ENCODE measurements around the gene RBM48. TPM values are rescaled to one million over a fixed set of nuclear protein-coding genes. Genes with fewer than 3 reads are reported as not detected.
"Not testable (repeated sequence)": the region's sequence is repeated elsewhere in the genome, so short reads cannot be mapped to it uniquely, and the experiment has no call there.

Gene RBM48
- total and polyA plus RNA-seq, 2 donors (not counting 1 experiment from before 2014, with no cell fraction given): 11.0 to 32.9 TPM

DNA sequence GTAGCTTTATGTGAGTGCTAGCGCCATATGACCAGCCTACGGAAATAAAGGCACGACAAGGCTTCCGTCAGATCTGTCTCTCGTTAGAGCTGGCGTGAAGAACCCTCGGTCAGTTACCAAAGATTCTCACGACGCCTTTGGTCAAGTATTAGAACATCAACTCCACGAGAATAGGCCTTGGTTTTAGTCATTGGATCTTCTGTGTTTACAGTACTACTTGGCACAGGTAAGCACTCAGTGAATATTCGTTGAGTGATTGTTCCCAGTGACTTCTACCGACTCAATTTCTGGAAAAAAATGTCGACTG is 316 bp downstream of the RBM48 start:
- POLR2A ChIA-PET: interaction anchor here (0.6 to 2.2 kb wide), 9 partner anchors 46 to 1805 kb away, joined by 3 to 17 read pairs (median 5); partner anchors contain the start of genes ANKIB1, CYP51A1, FAM133B and GATAD1
- H3K27me3 Mint-ChIP-seq: no peaks in the 10 kb centered on the region
- Histone ChIP-seq H3K4me3 (ENCODE audit: control extremely low read depth in 1 of 5, extremely low read depth in 1 of 5, insufficient read depth in 1 of 5, low read depth in 2 of 5, low read length in 4 of 5) (peak overlapping the region; percentile 81 to 99 (median 95)), H3K9ac (ENCODE audit: low read length) (peak overlapping the region; percentile 81), H3K27me3 (replicated peaks in 1 of 4; ENCODE audit: control extremely low read depth in 1 of 4, control insufficient read depth in 3 of 4, insufficient read depth in 4 of 4, low read length in 3 of 4) (no peaks in the 10 kb centered on the region), H3K4me1 (ENCODE audit: control insufficient read depth in 2 of 2, insufficient read depth in 2 of 2, low read length in 2 of 2) (peaks cover 14 to 19% of the 10 kb centered on the region in 2 donors), H3K79me2 (ENCODE audit: control insufficient read depth, insufficient read depth, low read length) (peaks cover 46% of the 10 kb centered on the region), H2AFZ (ENCODE audit: insufficient read depth, low read depth, low read length, poor library complexity, severe bottlenecking) (peak overlapping the region; percentile 87), H3K4me2 (replicated peaks; ENCODE audit: low read depth, low read length, poor library complexity, severe bottlenecking) (peak overlapping the region; percentile 74), H3K9me3 (ENCODE audit: control extremely low read depth in 1 of 3, control insufficient read depth in 2 of 3, insufficient read depth in 1 of 3, low read length in 2 of 3) (no peaks in the 10 kb centered on the region), H3K36me3 (replicated peaks in 1 of 2; ENCODE audit: control extremely low read depth in 1 of 2, control insufficient read depth in 1 of 2, extremely low read depth in 1 of 2, insufficient read depth in 2 of 2, low read length in 1 of 2) (peaks cover 8 to 37% of the 10 kb centered on the region in 2 experiments), H4K20me1 (ENCODE audit: control insufficient read depth, insufficient read depth, low read length, poor library complexity, severe bottlenecking) (peaks cover 4% of the 10 kb centered on the region), H3K27ac (ENCODE audit: low read length in 2 of 2) (peak overlapping the region; percentile 89 to 96)
- peak overlapping the region; percentile 88 for H3K4me3 Mint-ChIP-seq
- H3K4me1 Mint-ChIP-seq: peaks cover 26% of the 10 kb centered on the region
- CTCF ChIA-PET: interaction anchor here (0.8 to 2.0 kb wide), 11 partner anchors 10 to 704 kb away, joined by 3 to 20 read pairs (median 4); partner anchors contain the start of genes ANKIB1, FAM133B, GATAD1 and KRIT1
- no peak for ATAC-seq (ENCODE audit: low read depth)
- H3K27ac Mint-ChIP-seq: peak overlapping the region; percentile 92
- H3K9me3 Mint-ChIP-seq (ENCODE audit: insufficient read depth): no peaks in the 10 kb centered on the region
- 4% methylated on average over 13 of the region's 13 CpGs for WGBS (ENCODE audit: insufficient coverage)
- intact Hi-C loops (cut with micrococcal nuclease): loop anchor here (1.0 to 2.0 kb wide), 8 partner anchors 61 to 703 kb away; partner anchors contain the start of genes ANKIB1, CYP51A1, FAM133B and KRIT1
- DNase-seq: no peak
- TF ChIP-seq CTCF (IDR thresholded peaks at IDR 0.05) (no peak), EZH2 (IDR thresholded peaks at IDR 0.05; ENCODE audit: borderline replicate concordance, insufficient read depth, low read depth, low read length, poor library complexity, severe bottlenecking) (no peak)

- H3K27me3 ChIP-seq (replicated peaks in 1 of 4; ENCODE audit: control extremely low read depth in 1 of 4, control insufficient read depth in 3 of 4, insufficient read depth in 4 of 4, low read length in 3 of 4): no peaks in the 10 kb centered on the region
- H4K20me1 ChIP-seq (ENCODE audit: control insufficient read depth, insufficient read depth, low read length, poor library complexity, severe bottlenecking): peaks cover 4% of the 10 kb centered on the region
- H3K27ac ChIP-seq (ENCODE audit: low read length in 2 of 2): no peak overlapping the region
- Mint-ChIP-seq H3K27me3 (no peaks in the 10 kb centered on the region), H3K4me1 (peaks cover 13% of the 10 kb centered on the region), H3K27ac (no peak overlapping the region), H3K9me3 (ENCODE audit: insufficient read depth) (no peaks in the 10 kb centered on the region), H3K4me3 (no peak overlapping the region)
- H3K4me3 ChIP-seq (ENCODE audit: control extremely low read depth in 1 of 5, extremely low read depth in 1 of 5, insufficient read depth in 1 of 5, low read depth in 2 of 5, low read length in 4 of 5): no peak overlapping the region
- intact Hi-C loops (cut with micrococcal nuclease): no loop called here
- ChIA-PET CTCF (no interaction called here), POLR2A (no interaction called here)
- TF ChIP-seq CTCF (IDR thresholded peaks at IDR 0.05): no peak
- TF ChIP-seq EZH2 (IDR thresholded peaks at IDR 0.05; ENCODE audit: borderline replicate concordance, insufficient read depth, low read depth, low read length, poor library complexity, severe bottlenecking): no peak
- ATAC-seq (ENCODE audit: low read depth): no peak
- H2AFZ ChIP-seq (ENCODE audit: insufficient read depth, low read depth, low read length, poor library complexity, severe bottlenecking): no peak overlapping the region
- peaks cover 18 to 83% of the 10 kb centered on the region in 2 experiments for H3K36me3 ChIP-seq (replicated peaks in 1 of 2; ENCODE audit: control extremely low read depth in 1 of 2, control insufficient read depth in 1 of 2, extremely low read depth in 1 of 2, insufficient read depth in 2 of 2, low read length in 1 of 2)
- no peak for DNase-seq
- peaks cover 15% of the 10 kb centered on the region for H3K79me2 ChIP-seq (ENCODE audit: control insufficient read depth, insufficient read depth, low read length)
- H3K9me3 ChIP-seq (ENCODE audit: control extremely low read depth in 1 of 3, control insufficient read depth in 2 of 3, insufficient read depth in 1 of 3, low read length in 2 of 3): no peaks in the 10 kb centered on the region
- WGBS (ENCODE audit: insufficient coverage): 98% methylated on average over 4 of the region's 9 CpGs
- H3K9ac ChIP-seq (ENCODE audit: low read length): no peak overlapping the region
- H3K4me2 ChIP-seq (replicated peaks; ENCODE audit: low read depth, low read length, poor library complexity, severe bottlenecking): no peak overlapping the region
- H3K4me1 ChIP-seq (ENCODE audit: control insufficient read depth in 2 of 2, insufficient read depth in 2 of 2, low read length in 2 of 2): peaks cover 1 to 2% of the 10 kb centered on the region in 2 donors
Observed at GRCh38 chr7:92534572-92534971, 6.0 kb downstream of the RBM48 start.

DNA sequence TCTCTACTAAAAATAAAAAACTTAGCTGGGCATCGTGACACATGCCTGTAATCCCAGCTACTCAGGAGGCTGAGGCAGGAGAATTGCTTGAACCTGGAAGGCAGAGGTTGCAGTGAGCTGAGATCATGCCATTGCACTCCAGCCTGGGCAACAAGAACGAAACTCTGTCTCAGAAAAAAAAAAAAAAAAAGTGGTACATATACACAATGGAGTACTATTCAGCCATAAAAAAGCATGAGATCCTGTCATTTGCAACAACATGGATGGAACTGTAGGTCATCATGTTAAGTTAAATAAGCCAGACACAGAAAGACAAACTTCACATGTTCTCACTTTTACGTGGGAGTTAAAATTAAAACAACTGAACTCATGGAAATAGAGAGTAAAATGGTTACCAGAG is 14.9 kb downstream of the RBM48 start:
- H3K27me3 ChIP-seq (replicated peaks in 1 of 4; ENCODE audit: control extremely low read depth in 1 of 4, control insufficient read depth in 3 of 4, insufficient read depth in 4 of 4, low read length in 3 of 4); H3K27ac ChIP-seq (ENCODE audit: low read length in 2 of 2); DNase-seq; H3K4me3 ChIP-seq (ENCODE audit: control extremely low read depth in 1 of 5, extremely low read depth in 1 of 5, insufficient read depth in 1 of 5, low read depth in 2 of 5, low read length in 4 of 5); H3K4me1 Mint-ChIP-seq; H2AFZ ChIP-seq (ENCODE audit: insufficient read depth, low read depth, low read length, poor library complexity, severe bottlenecking); intact Hi-C loops (cut with micrococcal nuclease); H3K9ac ChIP-seq (ENCODE audit: low read length); H4K20me1 ChIP-seq (ENCODE audit: control insufficient read depth, insufficient read depth, low read length, poor library complexity, severe bottlenecking); H3K27me3 Mint-ChIP-seq; H3K36me3 ChIP-seq (replicated peaks in 1 of 2; ENCODE audit: control extremely low read depth in 1 of 2, control insufficient read depth in 1 of 2, extremely low read depth in 1 of 2, insufficient read depth in 2 of 2, low read length in 1 of 2); POLR2A ChIA-PET; H3K4me2 ChIP-seq (replicated peaks; ENCODE audit: low read depth, low read length, poor library complexity, severe bottlenecking); H3K27ac Mint-ChIP-seq; ATAC-seq (ENCODE audit: low read depth); H3K79me2 ChIP-seq (ENCODE audit: control insufficient read depth, insufficient read depth, low read length); CTCF ChIA-PET; H3K9me3 Mint-ChIP-seq (ENCODE audit: insufficient read depth); H3K4me3 Mint-ChIP-seq; H3K4me1 ChIP-seq (ENCODE audit: control insufficient read depth in 2 of 2, insufficient read depth in 2 of 2, low read length in 2 of 2): not testable (repeated sequence)
- H3K9me3 ChIP-seq (ENCODE audit: control extremely low read depth in 1 of 3, control insufficient read depth in 2 of 3, insufficient read depth in 1 of 3, low read length in 2 of 3): peaks cover 0 to 12% (median 0%) of the 10 kb centered on the region in 3 donors
- no CpG with 5 or more reads among the region's 3 CpGs for WGBS (ENCODE audit: insufficient coverage)
